PC-9 (cell line): Measurements from ENCODE around the gene USP2.

Source experiments
- EZH2 ChIP-seq: fragments of 200-600 bp; sonication (generic); IDR thresholded peaks from 2 replicates; pipeline ENCODE4 v1.8.0; 2017; ENCODE audit warnings: antibody characterized with exemption, low read depth
- TF ChIP-seq, protein P1 (sequence below): fragments of 200-600 bp; sonication (generic); conservative IDR thresholded peaks from 2 replicates; pipeline ENCODE4 v1.6.1; 2017; ENCODE audit warnings: mixed run types, antibody characterized with exemption, mild to moderate bottlenecking, moderate library complexity

DNA sequence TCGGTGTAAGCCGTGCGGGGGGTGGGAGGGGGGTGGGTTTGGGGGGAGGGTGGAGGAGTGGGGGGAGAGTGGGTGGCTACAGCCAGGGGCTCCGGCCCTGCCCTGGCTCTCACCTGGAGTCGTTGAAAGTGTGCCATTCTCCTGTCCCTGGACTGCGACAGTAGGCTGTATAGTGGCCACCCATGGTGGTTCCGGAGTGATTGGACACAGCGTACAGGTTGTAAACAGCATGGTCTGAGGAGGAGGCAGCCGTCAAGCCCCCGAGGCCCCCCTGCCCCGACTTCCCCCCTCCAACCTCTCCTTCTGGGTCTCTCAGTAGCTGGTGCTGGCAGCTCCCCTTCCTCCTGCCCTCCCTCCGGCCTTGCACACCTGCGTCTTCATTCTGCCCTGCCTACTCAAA, 24.4 kb downstream of the USP2 start:
- TF ChIP-seq, protein P1, sequence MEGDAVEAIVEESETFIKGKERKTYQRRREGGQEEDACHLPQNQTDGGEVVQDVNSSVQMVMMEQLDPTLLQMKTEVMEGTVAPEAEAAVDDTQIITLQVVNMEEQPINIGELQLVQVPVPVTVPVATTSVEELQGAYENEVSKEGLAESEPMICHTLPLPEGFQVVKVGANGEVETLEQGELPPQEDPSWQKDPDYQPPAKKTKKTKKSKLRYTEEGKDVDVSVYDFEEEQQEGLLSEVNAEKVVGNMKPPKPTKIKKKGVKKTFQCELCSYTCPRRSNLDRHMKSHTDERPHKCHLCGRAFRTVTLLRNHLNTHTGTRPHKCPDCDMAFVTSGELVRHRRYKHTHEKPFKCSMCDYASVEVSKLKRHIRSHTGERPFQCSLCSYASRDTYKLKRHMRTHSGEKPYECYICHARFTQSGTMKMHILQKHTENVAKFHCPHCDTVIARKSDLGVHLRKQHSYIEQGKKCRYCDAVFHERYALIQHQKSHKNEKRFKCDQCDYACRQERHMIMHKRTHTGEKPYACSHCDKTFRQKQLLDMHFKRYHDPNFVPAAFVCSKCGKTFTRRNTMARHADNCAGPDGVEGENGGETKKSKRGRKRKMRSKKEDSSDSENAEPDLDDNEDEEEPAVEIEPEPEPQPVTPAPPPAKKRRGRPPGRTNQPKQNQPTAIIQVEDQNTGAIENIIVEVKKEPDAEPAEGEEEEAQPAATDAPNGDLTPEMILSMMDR, result no peak
- no peak for TF ChIP-seq EZH2
